Suprapubic skin (tissue), 4 donors: ENCODE results near the gene HAGH. TPM values are rescaled to one million over a fixed set of nuclear protein-coding genes. Genes with fewer than 3 reads are reported as not detected.

Experiments used
- DNase-seq, 2 donors: peaks; one replicate each; pipeline ENCODE4 v3.0.0-alpha.2; 2019; ENCODE audit warnings: low spot score in 2 of 2
- H3K27ac ChIP-seq: fragments of 200-600 bp; sonication (generic); one replicate; pipeline ENCODE4 v1.5.1; 2019
- H3K27me3 ChIP-seq: fragments of 200-600 bp; sonication (generic); one replicate; pipeline ENCODE4 v1.5.1; 2019
- H3K36me3 ChIP-seq: fragments of 200-600 bp; sonication (generic); one replicate; pipeline ENCODE4 v1.5.1; 2019
- H3K4me1 ChIP-seq: fragments of 200-600 bp; sonication (generic); one replicate; pipeline ENCODE4 v1.5.1; 2019
- H3K4me3 ChIP-seq: fragments of 200-600 bp; sonication (generic); one replicate; pipeline ENCODE4 v1.5.1; 2019; ENCODE audit warnings: mild to moderate bottlenecking
- H3K9me3 ChIP-seq: fragments of 200-600 bp; sonication (generic); one replicate; pipeline ENCODE4 v1.5.1; 2019
- CTCF ChIP-seq, 2 donors: fragments of 200-600 bp in 1 of 2; fragments of 450-650 bp in 1 of 2; sonication (generic) in 1 of 2; IDR thresholded peaks; one replicate each; pipeline ENCODE4 v1.5.1; 2016 to 2019; ENCODE audit warnings: antibody characterized with exemption in 2 of 2, mild to moderate bottlenecking in 1 of 2, moderate library complexity in 1 of 2
- EP300 ChIP-seq: sonication (generic); formaldehyde crosslinking; IDR thresholded peaks from one replicate; pipeline ENCODE4 v1.6.1; 2017; ENCODE audit warnings: antibody characterized with exemption
- POLR2A ChIP-seq, 2 donors: fragments of 450-650 bp; IDR thresholded peaks; one replicate each; pipeline ENCODE4 v1.6.1; 2017; ENCODE audit warnings: antibody characterized with exemption in 2 of 2, mild to moderate bottlenecking in 2 of 2, moderate library complexity in 2 of 2
- POLR2AphosphoS5 ChIP-seq, 3 donors: sonication (generic); formaldehyde crosslinking; IDR thresholded peaks; one replicate each; pipeline ENCODE4 v1.6.1; 2017; ENCODE audit warnings: antibody characterized with exemption in 3 of 3
- WGBS: methylation state at CpG from one replicate; pipeline ENCODE4 v1.1.5; 2018; 5-methylcytosine and 5-hydroxymethylcytosine counted together
- total RNA-seq, 4 donors: library from RNA; depleted of rRNA; stranded (reverse); fragments of >200 nt; gene quantifications; one replicate each; pipeline ENCODE4 v1.1.0, GENCODE V29; 2016

The HAGH gene
- total RNA-seq, 4 donors from 2014 or later = 49.8 to 66.6 (median 51.9) TPM

- H3K27me3 ChIP-seq = no peaks in the 10 kb centered on the region
- WGBS = 64% methylated on average over 6 of the region's 6 CpGs
- no peaks in the 10 kb centered on the region for H3K9me3 ChIP-seq
- H3K4me1 ChIP-seq = peaks cover 5% of the 10 kb centered on the region
- TF ChIP-seq POLR2A (IDR thresholded peaks at IDR 0.05) (no peak), POLR2AphosphoS5 (IDR thresholded peaks at IDR 0.05) (no peak), CTCF (IDR thresholded peaks at IDR 0.05) (no peak), EP300 (no peak)
- H3K36me3 ChIP-seq = no peaks in the 10 kb centered on the region
- DNase-seq = no peak
- no peak overlapping the region for H3K4me3 ChIP-seq
- H3K27ac ChIP-seq = no peak overlapping the region
Measured at GRCh38 chr16:1865902-1866690, 39.5 kb upstream of the HAGH start.

GRCh38 chr16:1863681-1864460 lies 37.2 kb upstream of the HAGH start:
- no peak overlapping the region for H3K27ac ChIP-seq
- peaks cover 5% of the 10 kb centered on the region for H3K27me3 ChIP-seq
- H3K36me3 ChIP-seq = no peaks in the 10 kb centered on the region
- no peaks in the 10 kb centered on the region for H3K9me3 ChIP-seq
- H3K4me1 ChIP-seq = peaks cover 5% of the 10 kb centered on the region
- 18% methylated on average over 4 of the region's 4 CpGs for WGBS
- DNase-seq = no peak
- no peak overlapping the region for H3K4me3 ChIP-seq
- TF ChIP-seq CTCF (IDR thresholded peaks at IDR 0.05) (peak; percentile 11 to 43), EP300 (no peak)

- H3K4me1 ChIP-seq = peaks cover 5% of the 10 kb centered on the region
- H3K4me3 ChIP-seq = no peak overlapping the region
- peaks cover 10% of the 10 kb centered on the region for H3K27me3 ChIP-seq
- no peaks in the 10 kb centered on the region for H3K36me3 ChIP-seq
- no peaks in the 10 kb centered on the region for H3K9me3 ChIP-seq
- no peak for TF ChIP-seq EP300
- no peak for TF ChIP-seq POLR2AphosphoS5 (IDR thresholded peaks at IDR 0.05)
- TF ChIP-seq POLR2A (IDR thresholded peaks at IDR 0.05) = no peak
- TF ChIP-seq CTCF (IDR thresholded peaks at IDR 0.05) = no peak
- no peak overlapping the region for H3K27ac ChIP-seq
- DNase-seq = no peak
- WGBS = 83% methylated on average over 9 of the region's 9 CpGs
Measured at GRCh38 chr16:1862394-1862793, 35.8 kb upstream of the HAGH start.

GRCh38 chr16:1861730-1862129 lies 35.1 kb upstream of the HAGH start:
- Histone ChIP-seq H3K27ac (no peak overlapping the region), H3K4me3 (no peak overlapping the region), H3K9me3 (no peaks in the 10 kb centered on the region), H3K4me1 (peaks cover 5% of the 10 kb centered on the region), H3K27me3 (peaks cover 10% of the 10 kb centered on the region), H3K36me3 (no peaks in the 10 kb centered on the region)
- DNase-seq = no peak
- TF ChIP-seq POLR2A (IDR thresholded peaks at IDR 0.05) (no peak), EP300 (no peak), POLR2AphosphoS5 (IDR thresholded peaks at IDR 0.05) (no peak), CTCF (IDR thresholded peaks at IDR 0.05) (no peak)
- 85% methylated on average over 5 of the region's 5 CpGs for WGBS

- peaks cover 10% of the 10 kb centered on the region for H3K27me3 ChIP-seq
- no peak for DNase-seq
- no peak for TF ChIP-seq EP300
- no peak for TF ChIP-seq CTCF (IDR thresholded peaks at IDR 0.05)
- no peak for TF ChIP-seq POLR2AphosphoS5 (IDR thresholded peaks at IDR 0.05)
- no peak for TF ChIP-seq POLR2A (IDR thresholded peaks at IDR 0.05)
Measured at GRCh38 chr16:1859650-1860049, 33.0 kb upstream of the HAGH start.

More at GRCh38 chr16:1859650-1860049, 33.0 kb upstream of the HAGH start:
- H3K27ac ChIP-seq = no peak overlapping the region
- H3K9me3 ChIP-seq = no peaks in the 10 kb centered on the region
- H3K4me1 ChIP-seq = peaks cover 5% of the 10 kb centered on the region
- H3K36me3 ChIP-seq = no peaks in the 10 kb centered on the region
- no peak overlapping the region for H3K4me3 ChIP-seq
- 36% methylated on average over 7 of the region's 8 CpGs for WGBS
